IMR-90 (cell line): ENCODE data around the gene ENPP7. TPM values are rescaled to one million over a fixed set of nuclear protein-coding genes. Genes with fewer than 3 reads are reported as not detected.

Experiments
- ATAC-seq: fragments of 200-7000 bp; cut with Tn5 transposase; 2 replicates; pipeline ENCODE4 v1.9.1; 2020; ENCODE audit warnings: low read depth, mild to moderate bottlenecking, moderate library complexity
- BruUV-seq: library from RNA; stranded (reverse); fragments of 400-500 nt; replicated peaks from 2 replicates; lab custom pipeline; 2021; lab: Mats Ljungman, UMichigan
- CTCF ChIA-PET: fragments of 300-600 bp; formaldehyde crosslinking; extraction: SDS; loops from one replicate; lab custom pipeline; 2021; ENCODE audit warnings: antibody characterized with exemption; lab: Yijun Ruan, JAX
- POLR2A ChIA-PET: fragments of 300-600 bp; sonication (Branson Sonifier 250); formaldehyde crosslinking; loops from one replicate; lab custom pipeline; 2022; ENCODE audit warnings: antibody characterized with exemption; ENCODE audit not compliant: unreplicated experiment; lab: Charles Lee
- DNase-seq: peaks from one replicate; pipeline ENCODE4 v3.0.0; 2013
- H2AFZ ChIP-seq: replicated peaks from 2 replicates; pipeline ENCODE3; 2013; ENCODE audit warnings: low read length, mild to moderate bottlenecking; ENCODE audit not compliant: poor library complexity
- H2AK5ac ChIP-seq: 2 replicates; pipeline ENCODE4 v1.6.1; 2013; ENCODE audit warnings: low read depth, low read length, inconsistent platforms
- H2AK9ac ChIP-seq: replicated peaks from 2 replicates; pipeline ENCODE3; 2013; ENCODE audit warnings: mild to moderate bottlenecking, low read depth, low read length, moderate library complexity; ENCODE audit not compliant: poor library complexity
- H2BK120ac ChIP-seq: 2 replicates; pipeline ENCODE4 v1.6.1; 2013; ENCODE audit warnings: low read depth, low read length, inconsistent platforms
- H2BK15ac ChIP-seq: 3 replicates; pipeline ENCODE4 v1.6.1; 2013; ENCODE audit warnings: low read depth, low read length, inconsistent platforms
- H2BK20ac ChIP-seq: 2 replicates; pipeline ENCODE4 v1.6.1; 2013; ENCODE audit warnings: low read depth, mild to moderate bottlenecking, inconsistent platforms, low read length, moderate library complexity
- H2BK5ac ChIP-seq: 2 replicates; pipeline ENCODE4 v1.6.1; 2013; ENCODE audit warnings: mild to moderate bottlenecking, low read depth, low read length, inconsistent platforms; ENCODE audit not compliant: poor library complexity, severe bottlenecking
- H3K14ac ChIP-seq: replicated peaks from 2 replicates; pipeline ENCODE4 v1.6.1; 2013; ENCODE audit warnings: low read depth, low read length, inconsistent platforms
- H3K18ac ChIP-seq: 2 replicates; pipeline ENCODE4 v1.6.1; 2013; ENCODE audit warnings: low read depth, low read length, control low read depth
- H3K23ac ChIP-seq: 2 replicates; pipeline ENCODE4 v1.6.1; 2013; ENCODE audit warnings: low read depth, low read length, inconsistent platforms
- H3K27ac ChIP-seq: 2 replicates; pipeline ENCODE4 v1.5.1; 2013; ENCODE audit warnings: mild to moderate bottlenecking, control low read depth, low read length; ENCODE audit not compliant: insufficient read depth
- H3K27me3 ChIP-seq: 2 replicates; pipeline ENCODE4 v1.6.1; 2013; ENCODE audit warnings: low read length; ENCODE audit not compliant: control insufficient read depth, insufficient read depth
- H3K36me3 ChIP-seq: 2 replicates; pipeline ENCODE4 v1.6.1; 2013; ENCODE audit warnings: low read length, mixed read lengths; ENCODE audit not compliant: control insufficient read depth, insufficient read depth
- H3K4ac ChIP-seq: 2 replicates; pipeline ENCODE4 v1.6.1; 2013; ENCODE audit warnings: low read depth, low read length, inconsistent platforms
- H3K4me1 ChIP-seq: 2 replicates; pipeline ENCODE4 v1.6.1; 2013; ENCODE audit warnings: low read length, mixed read lengths; ENCODE audit not compliant: control insufficient read depth, insufficient read depth
- H3K4me2 ChIP-seq: 2 replicates; pipeline ENCODE4 v1.6.1; 2013; ENCODE audit warnings: low read depth, mild to moderate bottlenecking, control low read depth, low read length, moderate library complexity
- H3K4me3 ChIP-seq: 2 replicates; pipeline ENCODE4 v1.5.1; 2013; ENCODE audit warnings: low read depth, mild to moderate bottlenecking, control low read depth, low read length, moderate library complexity; ENCODE audit not compliant: insufficient read depth
- H3K56ac ChIP-seq: 2 replicates; pipeline ENCODE4 v1.6.1; 2013; ENCODE audit warnings: low read length, inconsistent platforms; ENCODE audit not compliant: insufficient read depth; ENCODE audit errors: extremely low read depth
- H3K79me1 ChIP-seq, 2 experiments: 2 replicates each; pipeline ENCODE4 v1.6.1; 2013; ENCODE audit warnings: low read length in 2 of 2, inconsistent platforms in 1 of 2, low read depth in 1 of 2
- H3K9ac ChIP-seq: 2 replicates; pipeline ENCODE4 v1.6.1; 2013; ENCODE audit warnings: low read depth, low read length, control low read depth
- H3K9me1 ChIP-seq: 2 replicates; pipeline ENCODE4 v1.6.1; 2013; ENCODE audit warnings: low read length, inconsistent platforms; ENCODE audit not compliant: insufficient read depth
- H3K9me3 ChIP-seq: 2 replicates; pipeline ENCODE4 v1.6.1; 2013; ENCODE audit warnings: low read length; ENCODE audit not compliant: control insufficient read depth, insufficient read depth
- H4K20me1 ChIP-seq: 2 replicates; pipeline ENCODE4 v1.6.1; 2013; ENCODE audit warnings: low read length, inconsistent platforms; ENCODE audit not compliant: insufficient read depth
- H4K5ac ChIP-seq: 2 replicates; pipeline ENCODE4 v1.6.1; 2013; ENCODE audit warnings: mild to moderate bottlenecking, low read depth, low read length, control low read depth
- H4K8ac ChIP-seq, 2 experiments: 2 replicates each; pipeline ENCODE4 v1.6.1; 2013; ENCODE audit warnings: low read depth in 2 of 2, low read length in 2 of 2, control low read depth in 1 of 2, inconsistent platforms in 1 of 2
- H4K91ac ChIP-seq: 2 replicates; pipeline ENCODE4 v1.6.1; 2013; ENCODE audit warnings: low read depth, low read length, inconsistent platforms; ENCODE audit not compliant: insufficient read depth
- BHLHE40 ChIP-seq: fragments of 150-350 bp; IDR thresholded peaks from 2 replicates; pipeline ENCODE4 v1.6.1; 2016; ENCODE audit warnings: mild to moderate bottlenecking, low read depth, low read length
- CEBPB ChIP-seq: IDR thresholded peaks from 2 replicates; pipeline ENCODE4 v1.6.1; 2012; ENCODE audit warnings: low read depth, low read length, improper control_type of control experiment
- FOS ChIP-seq: fragments of 150-350 bp; IDR thresholded peaks from 2 replicates; pipeline ENCODE4 v1.6.1; 2016; ENCODE audit warnings: low read depth, low read length
- MXI1 ChIP-seq: IDR thresholded peaks from 2 replicates; pipeline ENCODE4 v1.6.1; 2012; ENCODE audit warnings: low read depth, mild to moderate bottlenecking, low read length, moderate library complexity, borderline replicate concordance
- RAD21 ChIP-seq: IDR thresholded peaks from 2 replicates; pipeline ENCODE4 v1.6.1; 2012; ENCODE audit warnings: low read length, improper control_type of control experiment
- RFX5 ChIP-seq: IDR thresholded peaks from 2 replicates; pipeline ENCODE4 v1.8.0; 2012; ENCODE audit warnings: low read depth, mild to moderate bottlenecking, low read length, moderate library complexity
- USF2 ChIP-seq: fragments of 150-350 bp; IDR thresholded peaks from 2 replicates; pipeline ENCODE4 v1.6.1; 2017; ENCODE audit warnings: mild to moderate bottlenecking, antibody characterized with exemption, low read length, low read depth
- WGBS, 2 experiments: methylation state at CpG; one replicate each; pipeline versions ENCODE4 v1.1.5 to v1.1.7; 2013; ENCODE audit warnings: missing lambda C conversion rate in 2 of 2; ENCODE audit not compliant: insufficient read length in 1 of 2; ENCODE audit errors: extremely low coverage in 2 of 2; 5-methylcytosine and 5-hydroxymethylcytosine counted together
- dilution Hi-C: fragments of 300-500 bp; cut with HindIII; formaldehyde crosslinking; loops from one replicate; pipeline ENCODE4 v1.14.3; 2018; ENCODE audit warnings: low sequenced_read_pairs; ENCODE audit not compliant: unreplicated experiment
- in situ Hi-C: fragments of 300-500 bp; cut with MboI; formaldehyde crosslinking; loops from 3 replicates; pipeline ENCODE4 v1.14.3; 2019; ENCODE audit warnings: low sequenced_read_pairs, inconsistent platforms, mixed read lengths
- intact Hi-C: fragments of 100-400 bp; cut with micrococcal nuclease; formaldehyde crosslinking; loops from 2 replicates; pipeline ENCODE4 v1.10.0; 2022
- polyA plus RNA-seq, 3 experiments: library from polyadenylated mRNA; depleted of rRNA; stranded (reverse); fragments of >200 nt; gene quantifications; 2 replicates each; pipeline ENCODE4 v1.2.3, GENCODE V29; 2012; ENCODE audit warnings: low replicate concordance in 1 of 3
- total RNA-seq: library from RNA; depleted of rRNA; stranded (reverse); fragments of >200 nt; gene quantifications from 2 replicates; pipeline ENCODE4 v1.2.3, GENCODE V29; 2012

ENPP7 gene
- total and polyA plus RNA-seq, 2 of the 4 experiments (the other 2 are of a cell fraction) = not detected

- no peaks in the 10 kb centered on the region for H3K4me1 ChIP-seq
- H2AK5ac ChIP-seq = no peak overlapping the region
- H3K18ac ChIP-seq = no peak overlapping the region
- in situ Hi-C loops = loop anchor here (25.0 kb wide), 1 partner anchor 620 kb away; no protein-coding TSS in a partner anchor
- no peak overlapping the region for H3K56ac ChIP-seq
- DNase-seq = no peak
- no peak overlapping the region for H3K4ac ChIP-seq
- H3K79me1 ChIP-seq = no peaks in the 10 kb centered on the region
- dilution Hi-C loops = no loop called here
- H3K9me1 ChIP-seq = no peaks in the 10 kb centered on the region
- no peak overlapping the region for H4K5ac ChIP-seq
- intact Hi-C loops = no loop called here
- no peak overlapping the region for H4K91ac ChIP-seq
- H3K4me2 ChIP-seq = no peak overlapping the region
- POLR2A ChIA-PET = no interaction called here
- peak; percentile 34 for ATAC-seq
- peak overlapping the region; percentile 43 for H2AFZ ChIP-seq
- peaks cover 4% of the 10 kb centered on the region; the same call in 1 of the 2 replicates for H3K27me3 ChIP-seq
- H2BK15ac ChIP-seq = no peak overlapping the region
- no peak overlapping the region for H3K9ac ChIP-seq
- H3K9me3 ChIP-seq = no peaks in the 10 kb centered on the region
- H2BK5ac ChIP-seq = no peak overlapping the region
- H3K4me3 ChIP-seq = no peak overlapping the region
- no peak overlapping the region for H3K14ac ChIP-seq
- no TSS peak for BruUV-seq
- H3K36me3 ChIP-seq = no peaks in the 10 kb centered on the region
- no peak overlapping the region for H3K27ac ChIP-seq
- CTCF ChIA-PET = no interaction called here
- H2BK120ac ChIP-seq = no peak overlapping the region
- no peak overlapping the region for H4K8ac ChIP-seq
- TF ChIP-seq RAD21 = no peak
- TF ChIP-seq MXI1 = no peak
- no peak for TF ChIP-seq FOS
- TF ChIP-seq USF2 = no peak
- TF ChIP-seq CEBPB = no peak
- no peak for TF ChIP-seq BHLHE40
- no peak for TF ChIP-seq RFX5
- WGBS, 2 experiments = 75% methylated on average over 6 of the region's 25 CpGs; no CpG with 5 or more reads in 1 of the 2 experiments
- no peak overlapping the region for H2AK9ac ChIP-seq
- H3K23ac ChIP-seq = no peak overlapping the region
- H2BK20ac ChIP-seq = no peak overlapping the region
- no peaks in the 10 kb centered on the region for H4K20me1 ChIP-seq
These were observed 23.6 kb upstream of the ENPP7 start for GRCh38 chr17:79706931-79707850.
